H54 (cell line): ENCODE data around the gene SLC41A1.

Experiments used
- DNase-seq: peaks from one replicate; pipeline ENCODE4 v3.0.0; 2011; ENCODE audit warnings: low spot score, mixed read lengths; ENCODE audit not compliant: insufficient read length
- FAIRE-seq: peaks from 3 replicates; lab custom pipeline; 2011; peaks lifted over from hg19 to GRCh38; lab: Jason Lieb, UNC
- POLR2A ChIP-seq: IDR thresholded peaks from 2 replicates; pipeline ENCODE4 v1.6.1; 2011; ENCODE audit warnings: low read depth, mild to moderate bottlenecking, low read length

SLC41A1 gene

GRCh38 chr1:205770618-205771017, 42.4 kb downstream of the SLC41A1 start:
- FAIRE-seq, result no peak
- no peak for TF ChIP-seq POLR2A
- no peak for DNase-seq

DNA sequence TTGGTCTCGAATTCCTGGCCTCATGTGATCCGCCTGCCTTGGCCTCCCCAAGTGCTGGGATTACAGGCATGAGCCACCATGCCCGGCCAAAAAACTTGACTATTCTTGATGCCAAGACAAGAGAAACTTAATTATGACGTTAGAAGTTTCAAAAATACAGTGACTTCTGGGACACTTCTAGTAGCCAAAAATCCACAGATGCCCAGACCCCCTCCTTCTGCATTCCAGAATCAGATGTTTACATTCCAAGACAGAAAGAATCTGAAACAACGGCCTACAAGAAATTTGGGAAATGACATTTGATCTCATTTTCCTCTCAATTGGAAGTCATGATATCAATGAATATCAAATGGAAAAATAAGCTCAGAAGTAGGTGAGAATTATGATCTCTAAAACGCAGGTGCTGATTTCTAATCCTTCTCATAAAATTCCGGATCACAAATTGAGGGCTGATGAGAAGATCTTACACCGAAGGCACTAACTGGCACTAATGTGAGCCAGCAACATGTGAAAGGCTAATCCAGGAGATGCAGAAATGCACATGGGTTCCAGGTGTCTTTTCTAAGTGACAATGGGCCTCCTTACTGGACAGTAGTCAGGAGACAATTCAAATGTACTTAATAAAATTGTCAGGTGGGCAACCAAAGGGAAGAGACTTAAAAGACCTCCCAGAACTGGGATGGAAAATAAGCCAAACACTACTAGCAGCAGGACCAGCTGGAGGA, 43.2 kb downstream of the SLC41A1 start:
- DNase-seq (no peak), FAIRE-seq (no peak)
- TF ChIP-seq POLR2A, result no peak

- no peak for FAIRE-seq
- no peak for DNase-seq
- TF ChIP-seq POLR2A, result no peak
Measured at GRCh38 chr1:205767248-205767647, 45.8 kb downstream of the SLC41A1 start.

DNA sequence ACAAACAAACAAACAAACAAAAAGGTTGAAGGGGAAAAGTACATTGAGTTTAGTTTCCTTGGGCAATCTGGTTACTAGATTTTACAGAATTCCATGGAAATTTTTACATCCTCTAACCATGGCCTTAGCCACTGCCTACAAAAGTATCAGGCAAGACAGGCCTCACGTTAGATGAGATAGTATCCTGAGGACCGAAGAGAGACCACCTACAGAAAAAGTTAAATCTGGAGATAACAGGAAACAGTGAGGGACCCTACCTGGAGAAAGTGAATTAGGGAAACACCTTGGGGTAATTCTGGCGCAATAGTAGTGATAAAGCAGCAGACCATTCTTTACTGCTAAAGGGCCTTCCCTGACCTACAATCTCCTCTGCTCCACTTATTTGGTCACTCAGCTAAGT, 46.4 kb downstream of the SLC41A1 start:
- no peak for DNase-seq
- FAIRE-seq, result no peak
- TF ChIP-seq POLR2A, result no peak

GRCh38 chr1:205766038-205766437, 47.0 kb downstream of the SLC41A1 start:
- DNase-seq (peak; percentile 26), FAIRE-seq (no peak)
- TF ChIP-seq POLR2A, result no peak

DNA sequence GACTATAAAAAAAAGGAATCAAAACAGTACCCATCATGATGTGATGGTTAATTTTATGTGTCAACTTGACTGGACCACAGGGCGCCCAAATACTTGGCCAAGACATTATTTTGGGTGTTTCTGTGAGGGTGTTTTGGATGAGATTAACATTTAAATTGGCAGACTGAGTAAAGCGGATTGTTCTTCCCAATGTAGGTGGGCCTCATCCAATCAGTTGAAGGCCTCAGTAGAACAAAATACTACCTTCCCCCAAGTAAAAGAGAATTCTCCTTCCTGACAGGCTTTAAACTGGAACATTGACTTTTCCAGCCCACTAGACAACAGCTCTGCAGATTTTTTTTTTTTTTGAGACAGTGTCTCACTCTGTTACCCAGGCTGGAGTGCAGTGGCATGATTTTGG, 48.4 kb downstream of the SLC41A1 start:
- no peak for TF ChIP-seq POLR2A
- FAIRE-seq, result no peak
- no peak for DNase-seq

DNA sequence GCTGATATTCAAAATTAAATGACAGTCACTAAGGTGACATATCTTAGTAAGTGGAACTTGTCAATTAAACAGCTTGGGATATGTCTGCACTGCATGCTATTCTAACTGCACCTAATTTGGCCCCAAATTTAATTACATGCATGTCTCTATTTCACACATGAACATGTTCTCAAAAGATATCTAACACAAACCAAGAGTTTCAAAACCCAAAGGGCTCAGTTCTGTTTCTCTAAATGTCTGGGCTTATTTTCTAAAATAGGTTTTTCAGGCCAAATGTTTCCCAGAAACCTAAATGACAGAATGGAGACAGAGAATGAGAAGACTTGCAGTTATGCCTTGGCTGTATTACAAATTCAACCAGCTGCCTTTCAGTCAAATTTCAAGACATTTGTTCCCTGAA, 49.0 kb downstream of the SLC41A1 start:
- TF ChIP-seq POLR2A, result no peak
- FAIRE-seq, result no peak
- no peak for DNase-seq

GRCh38 chr1:205760606-205761005, 52.4 kb downstream of the SLC41A1 start:
- FAIRE-seq, result no peak
- DNase-seq, result no peak
- no peak for TF ChIP-seq POLR2A

DNA sequence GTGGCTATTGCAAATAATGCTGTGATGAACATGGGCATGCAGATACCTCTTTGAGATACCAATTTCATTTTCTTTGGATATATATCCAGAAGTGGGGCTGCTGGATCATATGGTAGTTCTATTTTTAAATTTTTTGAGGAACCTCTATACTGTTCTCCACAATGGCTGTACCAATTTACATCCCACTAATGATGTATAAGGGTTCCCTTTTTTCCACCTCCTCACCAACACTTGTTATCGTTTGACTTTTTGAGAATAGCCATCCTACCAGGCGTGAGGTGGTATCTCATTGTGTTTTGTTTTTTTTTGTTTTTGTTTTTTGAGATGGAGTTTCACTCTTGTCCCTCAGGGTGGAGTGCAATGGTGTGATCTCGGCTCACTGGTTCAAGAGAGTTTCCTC, 56.4 kb downstream of the SLC41A1 start:
- no peak for TF ChIP-seq POLR2A
- DNase-seq (no peak), FAIRE-seq (no peak)

- FAIRE-seq, result no peak
- DNase-seq, result no peak
- TF ChIP-seq POLR2A, result no peak
Measured at GRCh38 chr1:205754857-205755256, 58.1 kb downstream of the SLC41A1 start.

- FAIRE-seq (no peak), DNase-seq (no peak)
- TF ChIP-seq POLR2A, result no peak
Measured at GRCh38 chr1:205751036-205751651, 61.9 kb downstream of the SLC41A1 start.

GRCh38 chr1:205750138-205751035, 62.6 kb downstream of the SLC41A1 start, which contains the start of gene NUCKS1:
TSS of gene NUCKS1 (minus strand) at chr1:205750182. CDS start at chr1:205749973, 209 bp downstream.
- peak; percentile 95 for FAIRE-seq
- TF ChIP-seq POLR2A, result no peak; the same call in 1 of the 2 replicates
- DNase-seq, result peak; percentile 62

GRCh38 chr1:205749234-205750137, 63.5 kb downstream of the SLC41A1 start:
- peak; percentile 51; the same call in 1 of the 2 replicates for TF ChIP-seq POLR2A
- FAIRE-seq (no peak), DNase-seq (peak; percentile 82)
